A172 (cell line): ENCODE data around the gene COBLL1. TPM values are rescaled to one million over a fixed set of nuclear protein-coding genes. Genes with fewer than 3 reads are reported as not detected.
"Not testable (repeated sequence)": the region's sequence is repeated elsewhere in the genome, so short reads cannot be mapped to it uniquely, and the experiment has no call there.

Experiments
- DNase-seq: peaks from one replicate; pipeline ENCODE4 v3.0.0-alpha.2; 2015; ENCODE audit warnings: low spot score
- total RNA-seq: library from RNA; depleted of rRNA; stranded (reverse); fragments of >200 nt; shearing (Covaris generic); gene quantifications from 2 replicates; pipeline ENCODE4 v1.2.3, GENCODE V29; 2014; rRNA removed

Gene COBLL1, protein sequence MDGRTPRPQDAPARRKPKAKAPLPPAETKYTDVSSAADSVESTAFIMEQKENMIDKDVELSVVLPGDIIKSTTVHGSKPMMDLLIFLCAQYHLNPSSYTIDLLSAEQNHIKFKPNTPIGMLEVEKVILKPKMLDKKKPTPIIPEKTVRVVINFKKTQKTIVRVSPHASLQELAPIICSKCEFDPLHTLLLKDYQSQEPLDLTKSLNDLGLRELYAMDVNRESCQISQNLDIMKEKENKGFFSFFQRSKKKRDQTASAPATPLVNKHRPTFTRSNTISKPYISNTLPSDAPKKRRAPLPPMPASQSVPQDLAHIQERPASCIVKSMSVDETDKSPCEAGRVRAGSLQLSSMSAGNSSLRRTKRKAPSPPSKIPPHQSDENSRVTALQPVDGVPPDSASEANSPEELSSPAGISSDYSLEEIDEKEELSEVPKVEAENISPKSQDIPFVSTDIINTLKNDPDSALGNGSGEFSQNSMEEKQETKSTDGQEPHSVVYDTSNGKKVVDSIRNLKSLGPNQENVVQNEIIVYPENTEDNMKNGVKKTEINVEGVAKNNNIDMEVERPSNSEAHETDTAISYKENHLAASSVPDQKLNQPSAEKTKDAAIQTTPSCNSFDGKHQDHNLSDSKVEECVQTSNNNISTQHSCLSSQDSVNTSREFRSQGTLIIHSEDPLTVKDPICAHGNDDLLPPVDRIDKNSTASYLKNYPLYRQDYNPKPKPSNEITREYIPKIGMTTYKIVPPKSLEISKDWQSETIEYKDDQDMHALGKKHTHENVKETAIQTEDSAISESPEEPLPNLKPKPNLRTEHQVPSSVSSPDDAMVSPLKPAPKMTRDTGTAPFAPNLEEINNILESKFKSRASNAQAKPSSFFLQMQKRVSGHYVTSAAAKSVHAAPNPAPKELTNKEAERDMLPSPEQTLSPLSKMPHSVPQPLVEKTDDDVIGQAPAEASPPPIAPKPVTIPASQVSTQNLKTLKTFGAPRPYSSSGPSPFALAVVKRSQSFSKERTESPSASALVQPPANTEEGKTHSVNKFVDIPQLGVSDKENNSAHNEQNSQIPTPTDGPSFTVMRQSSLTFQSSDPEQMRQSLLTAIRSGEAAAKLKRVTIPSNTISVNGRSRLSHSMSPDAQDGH
- total RNA-seq: 6.7 and 9.8 TPM in 2 replicates

GRCh38 chr2:164841719-164842623 is at the start of gene COBLL1:
TSS of gene COBLL1 (minus strand) at chr2:164841823. CDS start at chr2:164841196, 627 bp downstream.
- peak; percentile 66 for DNase-seq

GRCh38 chr2:164890544-164890943 is 48.9 kb upstream of the COBLL1 start:
- no peak for DNase-seq

GRCh38 chr2:164888592-164888991 is 47.0 kb upstream of the COBLL1 start:
- no peak for DNase-seq

GRCh38 chr2:164887434-164888144 is 46.0 kb upstream of the COBLL1 start:
- no peak for DNase-seq

GRCh38 chr2:164882276-164882675 is 40.7 kb upstream of the COBLL1 start:
- no peak for DNase-seq

DNA sequence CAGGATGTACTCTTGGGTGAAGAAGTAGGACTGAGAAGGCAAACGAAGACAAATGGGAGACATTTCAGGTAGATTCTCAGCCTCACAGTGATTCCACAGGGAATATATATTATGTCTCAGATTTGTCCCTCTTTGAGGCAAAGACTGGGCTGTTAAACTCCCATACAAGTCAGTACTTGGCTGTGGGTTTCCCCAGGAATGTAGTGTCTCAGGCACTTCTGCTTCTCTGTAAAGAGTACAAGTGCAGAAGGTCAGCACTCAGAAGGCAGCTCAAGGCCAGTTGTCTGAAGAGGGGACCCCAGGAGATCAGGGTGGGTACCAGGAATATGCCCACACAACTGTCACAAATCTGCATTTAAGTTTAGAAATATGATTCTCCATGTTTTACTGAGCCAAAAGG is 39.9 kb upstream of the COBLL1 start:
- no peak for DNase-seq

- DNase-seq: no peak
These were observed 38.4 kb upstream of the COBLL1 start for GRCh38 chr2:164879901-164880535.

DNA sequence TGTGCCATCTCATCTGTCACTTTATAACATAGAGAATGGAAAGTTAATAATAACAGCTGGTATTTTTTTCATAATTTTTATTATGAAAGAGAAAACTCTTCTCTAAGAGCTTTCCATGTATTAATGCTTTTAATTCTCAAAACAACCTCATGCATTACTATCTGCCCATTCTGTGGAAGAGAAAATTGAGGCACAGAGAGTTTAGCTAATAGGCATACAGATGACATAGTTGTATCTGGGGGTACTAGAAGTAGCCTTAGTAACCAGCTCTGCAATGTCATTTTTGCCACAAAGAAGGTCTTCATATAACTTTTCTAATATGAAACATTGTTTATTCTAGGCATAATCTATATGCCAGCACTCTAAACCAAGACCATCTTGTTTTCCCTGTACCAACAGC is 36.3 kb upstream of the COBLL1 start:
- DNase-seq: no peak

- DNase-seq: no peak
These were observed 35.5 kb upstream of the COBLL1 start for GRCh38 chr2:164877169-164877568.

DNA sequence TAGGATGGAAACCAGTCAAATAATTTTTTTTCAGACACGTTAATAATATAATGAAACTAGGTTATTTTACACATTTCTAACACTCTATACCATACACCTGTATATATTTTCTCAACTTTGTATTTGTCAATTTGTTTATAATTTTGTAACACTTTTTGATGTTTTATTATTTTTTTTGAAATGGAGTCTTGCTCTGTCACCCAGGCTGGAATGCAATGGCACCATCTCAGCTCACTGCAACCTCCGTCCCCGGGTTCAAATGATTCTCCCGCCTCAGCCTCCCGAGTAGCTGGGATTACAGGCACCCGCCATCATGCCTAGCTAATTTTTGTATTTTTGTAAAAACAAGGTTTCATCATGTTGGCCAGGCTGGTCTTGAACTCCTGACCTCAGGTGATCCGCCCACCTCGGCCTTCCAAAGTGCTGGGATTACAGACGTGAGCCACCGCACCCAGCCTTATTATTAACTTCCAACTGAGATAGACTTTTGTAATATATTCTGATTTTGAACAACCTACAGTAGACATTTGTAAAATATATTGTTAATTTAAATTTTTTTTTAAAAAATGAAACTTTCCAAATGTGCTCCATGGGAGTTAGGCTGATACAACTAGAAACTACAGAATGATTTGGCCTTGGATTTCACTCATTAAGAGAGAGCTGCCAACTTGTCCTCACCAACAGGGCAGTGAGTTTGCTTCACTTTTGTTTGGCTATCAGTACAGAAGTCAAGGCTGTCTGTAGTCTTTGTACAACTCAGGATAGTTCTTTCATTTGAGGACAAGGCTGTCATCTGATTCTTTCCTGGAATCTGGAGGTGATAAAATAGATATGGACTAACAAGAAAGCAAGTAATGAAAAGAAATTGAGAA is 33.9 kb upstream of the COBLL1 start:
- no peak for DNase-seq

GRCh38 chr2:164873210-164873908 is 31.7 kb upstream of the COBLL1 start:
- no peak for DNase-seq

- DNase-seq: no peak
These were observed 29.8 kb upstream of the COBLL1 start for GRCh38 chr2:164871404-164871803.

- no peak for DNase-seq
These were observed 27.8 kb upstream of the COBLL1 start for GRCh38 chr2:164869420-164869772.

DNA sequence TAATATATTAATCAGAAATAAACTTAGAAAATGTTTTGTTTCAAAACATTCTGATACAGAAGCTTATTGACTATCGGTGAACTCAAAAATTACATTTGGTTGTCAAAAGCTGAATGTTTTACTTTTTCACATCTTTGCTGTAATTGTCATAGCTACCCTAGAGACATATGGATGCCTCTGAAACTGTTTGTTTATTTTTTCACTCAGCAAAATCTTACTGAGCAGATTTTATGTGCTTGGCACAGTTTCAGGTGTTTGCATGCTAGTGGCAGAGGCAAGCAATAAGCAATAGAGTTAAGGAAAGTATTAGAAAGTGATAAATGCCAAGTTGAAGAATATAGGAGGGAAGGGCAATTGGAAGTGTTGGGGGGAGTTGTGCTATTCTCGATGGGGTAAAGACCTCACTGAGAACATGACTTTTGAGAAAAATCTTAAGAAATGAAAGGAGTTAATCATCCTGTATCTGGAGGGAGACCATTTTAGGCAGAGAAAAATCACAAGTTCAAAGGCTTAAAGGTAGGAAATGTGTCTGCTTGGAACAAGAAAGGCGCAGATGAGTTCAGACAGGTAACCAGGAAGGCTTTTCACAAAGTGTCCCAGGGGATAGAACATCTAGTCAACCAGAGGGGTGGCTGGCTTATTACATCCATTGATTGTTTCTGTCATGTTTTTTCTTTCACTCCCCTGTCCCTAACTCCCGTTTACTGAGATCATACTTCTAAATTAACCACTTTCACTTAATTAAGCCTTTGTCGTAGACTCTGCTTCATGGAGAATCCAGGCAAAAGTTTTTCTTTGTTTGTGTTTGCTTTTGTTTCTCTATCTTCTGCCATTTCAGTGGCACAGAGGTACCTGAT is 27.2 kb upstream of the COBLL1 start:
- DNase-seq: no peak

DNA sequence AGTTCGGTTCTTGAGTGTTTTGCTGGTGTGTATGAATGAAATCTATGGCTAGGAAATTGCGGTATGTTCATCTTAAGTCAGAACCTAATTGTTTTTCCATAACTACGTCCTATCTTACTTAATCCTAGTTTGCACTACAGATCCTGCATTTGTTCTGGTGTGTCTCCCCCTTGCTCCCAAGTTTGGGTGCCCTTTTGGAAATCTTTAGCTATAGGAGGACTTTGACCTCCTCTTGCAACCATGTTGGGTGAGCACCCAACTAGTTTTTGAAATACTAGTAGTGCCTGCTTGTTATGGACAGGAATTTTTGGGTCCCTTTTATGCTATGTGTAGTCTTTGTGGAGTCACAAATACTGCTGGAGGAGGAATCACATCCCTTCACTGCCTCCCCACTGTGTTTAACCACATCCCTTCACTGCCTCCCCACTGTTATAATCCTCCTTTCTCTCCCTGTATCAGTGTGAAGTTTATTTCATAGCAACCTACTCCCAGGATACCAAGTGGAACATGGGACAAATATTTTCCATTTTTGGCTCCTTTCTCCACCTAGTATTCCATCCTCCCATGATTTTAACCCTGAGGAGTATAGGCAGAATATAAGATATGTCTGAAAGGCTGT is 26.3 kb upstream of the COBLL1 start:
- DNase-seq: no peak

DNA sequence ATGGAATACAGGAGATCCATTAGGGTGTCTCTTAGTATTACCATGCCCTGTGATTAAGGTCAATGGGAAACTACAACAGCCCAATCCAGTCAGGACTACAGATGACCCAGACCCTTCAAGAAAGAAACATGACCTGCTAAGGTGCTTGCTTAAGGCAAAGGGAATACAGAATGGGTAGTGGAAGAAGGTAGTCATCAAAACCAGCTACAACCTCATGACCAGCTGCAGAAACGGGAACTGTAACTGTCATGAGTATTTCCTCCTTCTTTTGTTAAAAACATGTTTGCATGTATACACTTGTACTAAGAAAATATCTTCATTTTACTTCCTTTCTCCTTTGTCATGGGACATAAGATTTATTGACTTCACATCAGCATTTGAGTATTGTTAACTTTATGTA is 24.8 kb upstream of the COBLL1 start:
- DNase-seq: not testable (repeated sequence)

DNA sequence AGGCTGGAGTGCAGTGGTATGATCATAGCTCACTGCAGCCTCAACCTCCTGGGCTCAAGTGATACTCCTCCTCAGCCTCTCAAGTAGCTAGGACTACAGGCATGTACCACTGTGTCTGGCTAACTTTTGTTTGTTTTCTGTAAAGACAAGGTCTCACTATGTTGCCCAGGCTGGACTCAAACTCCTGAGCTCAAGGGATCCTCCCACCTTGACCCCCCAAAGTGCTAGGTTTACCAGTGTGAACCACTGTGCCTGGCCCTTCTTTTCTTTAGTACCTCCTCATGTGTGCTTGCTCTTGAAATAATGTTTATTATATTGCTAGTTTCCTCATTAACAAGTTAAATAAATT is 19.0 kb upstream of the COBLL1 start:
- DNase-seq: no peak
